ENCODE data around the gene SLC17A2.
A peak's percentile ranks its signal among the peaks of the same experiment; 100 is the strongest.

SLC17A2 gene

GRCh38 chr6:25930532-25931410 lies at the start of gene SLC17A2:
SLC17A2 (minus strand) TSS chr6:25930691; CDS start chr6:25925796, 4,895 bp downstream.
- no peak for DNase-seq (ENCODE audit: low read depth in 2 of 2)

- no peak for DNase-seq (ENCODE audit: low read depth in 2 of 2)
Observed at GRCh38 chr6:25975923-25976560, 45.6 kb upstream of the SLC17A2 start.

DNA sequence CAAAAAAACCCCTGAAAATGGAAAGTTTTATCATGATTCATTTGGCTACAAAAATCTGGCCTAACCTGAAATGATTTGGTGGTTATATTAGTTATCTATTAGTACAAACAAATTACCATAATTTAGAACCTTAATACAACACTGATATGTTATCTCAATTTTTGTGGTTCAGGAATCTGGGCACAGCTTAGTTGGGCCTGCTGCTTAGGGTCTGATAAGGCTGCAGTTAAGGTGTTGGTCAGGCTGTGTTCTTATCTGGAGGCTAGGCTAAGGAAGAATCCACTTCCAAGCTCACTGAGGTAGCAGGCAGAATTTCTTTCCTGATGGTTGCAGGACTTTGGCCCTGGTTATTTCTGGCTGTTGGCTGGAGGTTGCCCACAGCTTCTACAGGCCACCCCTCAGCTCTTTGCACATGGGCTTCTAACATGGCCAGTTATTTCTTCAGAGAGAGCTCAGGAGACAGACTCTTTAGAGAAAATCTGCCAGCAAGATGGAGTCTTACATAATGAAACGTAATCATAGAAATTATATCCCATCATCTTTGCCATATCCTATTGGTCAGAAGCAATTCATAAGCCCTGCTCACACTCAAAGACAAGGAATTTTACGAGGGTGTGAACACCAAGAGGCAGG lies 43.5 kb upstream of the SLC17A2 start:
- DNase-seq (ENCODE audit: low read depth in 2 of 2): no peak

DNA sequence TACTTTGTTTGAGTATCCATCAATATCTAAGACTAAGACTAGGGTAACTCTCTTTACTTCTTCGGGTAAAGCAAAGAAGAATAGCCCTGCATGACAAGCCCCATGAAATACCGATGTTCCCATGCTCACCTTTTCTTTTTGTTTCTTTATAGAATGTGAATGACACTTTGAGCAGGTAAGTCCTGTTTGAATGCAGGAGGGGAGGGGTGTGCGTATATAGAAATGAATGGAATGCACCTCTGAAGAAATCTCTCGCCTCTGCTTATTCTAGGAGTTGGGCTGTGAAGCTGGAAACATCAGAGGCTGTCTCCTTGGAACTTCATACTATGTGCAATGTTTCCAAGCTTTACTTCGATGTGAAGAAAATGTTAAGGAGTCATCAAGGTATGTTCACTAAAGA lies 42.4 kb upstream of the SLC17A2 start:
- DNase-seq (ENCODE audit: low read depth in 2 of 2): no peak

- DNase-seq (ENCODE audit: low read depth in 2 of 2): no peak
Observed at GRCh38 chr6:25972128-25972527, 41.6 kb upstream of the SLC17A2 start.

- no peak for DNase-seq (ENCODE audit: low read depth in 2 of 2)
Observed at GRCh38 chr6:25971187-25971821, 40.8 kb upstream of the SLC17A2 start.

DNA sequence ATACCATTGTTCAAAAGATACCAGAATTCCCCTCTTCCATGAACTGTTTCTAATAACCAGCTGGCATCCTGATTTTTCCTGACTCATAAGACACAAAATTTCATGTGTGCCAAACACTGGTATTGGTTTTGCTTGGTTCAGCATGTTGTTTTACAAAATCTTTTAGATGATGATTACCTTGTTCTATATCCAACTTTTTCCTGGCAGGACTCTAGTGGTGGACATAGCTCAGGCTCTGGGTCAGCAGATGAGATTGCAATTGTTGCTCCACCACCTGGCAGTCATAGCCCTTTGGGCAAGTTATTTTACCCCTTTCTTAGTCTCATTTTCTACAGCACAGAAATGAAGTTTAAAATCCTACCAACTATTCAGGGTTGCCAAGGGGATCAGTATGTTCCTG lies 38.3 kb upstream of the SLC17A2 start:
- no peak for DNase-seq (ENCODE audit: low read depth in 2 of 2)

GRCh38 chr6:25966711-25967110 lies 36.2 kb upstream of the SLC17A2 start:
- DNase-seq (ENCODE audit: low read depth in 2 of 2): peak in 1 of 2 donors; percentile 23

DNA sequence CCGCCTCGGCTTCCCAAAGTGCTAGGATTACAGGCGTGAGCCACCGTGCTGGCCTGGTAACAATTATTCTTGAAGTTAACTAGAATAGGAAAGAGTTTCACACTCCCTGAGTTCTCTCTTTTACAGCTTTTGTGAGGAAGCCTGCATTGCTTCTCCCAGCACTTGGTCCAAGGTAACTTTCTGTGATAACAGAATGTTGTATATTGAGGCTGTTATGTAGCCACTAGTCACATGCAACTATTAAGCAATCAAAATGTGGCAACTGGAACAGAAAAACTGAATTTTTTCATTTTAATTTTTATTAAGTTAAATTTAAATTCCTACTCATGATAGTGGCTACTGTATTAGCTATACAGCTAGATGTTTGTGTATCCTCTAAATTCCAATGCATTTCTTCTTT lies 34.6 kb upstream of the SLC17A2 start:
- DNase-seq (ENCODE audit: low read depth in 2 of 2): no peak

DNA sequence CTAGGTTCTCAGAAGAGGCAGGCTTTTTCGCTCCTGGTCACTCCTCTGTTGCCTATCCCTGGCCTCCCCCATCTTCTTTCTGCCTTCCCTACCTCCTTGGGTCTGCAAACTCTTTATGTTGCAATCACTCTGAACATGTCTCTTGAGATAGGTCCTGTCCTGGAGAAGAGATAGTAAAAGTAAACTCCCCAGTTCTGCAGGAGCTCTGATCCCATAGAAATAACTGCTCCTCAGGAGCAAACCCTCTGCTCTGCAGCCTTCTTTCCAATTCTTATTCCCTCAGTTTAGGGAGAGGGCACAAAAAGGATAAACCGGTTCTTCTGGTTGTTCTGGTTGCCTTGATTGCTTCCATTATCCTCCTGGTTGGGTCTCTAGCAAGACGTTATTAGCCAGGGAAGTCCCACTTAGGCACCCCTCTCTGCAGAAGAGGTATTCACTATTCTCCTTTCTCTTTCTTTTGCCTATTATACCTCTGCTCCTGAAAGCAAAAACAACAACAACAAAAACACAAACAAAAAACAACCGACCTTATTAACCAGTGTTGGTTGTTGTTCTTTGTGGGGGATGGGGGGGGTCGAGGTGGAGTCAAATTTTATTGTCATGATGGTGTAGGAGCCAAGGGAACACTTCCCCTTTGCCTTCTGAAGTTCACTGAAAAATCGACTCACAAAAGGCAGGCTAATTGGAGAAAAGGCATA lies 33.1 kb upstream of the SLC17A2 start:
- no peak for DNase-seq (ENCODE audit: low read depth in 2 of 2)

DNA sequence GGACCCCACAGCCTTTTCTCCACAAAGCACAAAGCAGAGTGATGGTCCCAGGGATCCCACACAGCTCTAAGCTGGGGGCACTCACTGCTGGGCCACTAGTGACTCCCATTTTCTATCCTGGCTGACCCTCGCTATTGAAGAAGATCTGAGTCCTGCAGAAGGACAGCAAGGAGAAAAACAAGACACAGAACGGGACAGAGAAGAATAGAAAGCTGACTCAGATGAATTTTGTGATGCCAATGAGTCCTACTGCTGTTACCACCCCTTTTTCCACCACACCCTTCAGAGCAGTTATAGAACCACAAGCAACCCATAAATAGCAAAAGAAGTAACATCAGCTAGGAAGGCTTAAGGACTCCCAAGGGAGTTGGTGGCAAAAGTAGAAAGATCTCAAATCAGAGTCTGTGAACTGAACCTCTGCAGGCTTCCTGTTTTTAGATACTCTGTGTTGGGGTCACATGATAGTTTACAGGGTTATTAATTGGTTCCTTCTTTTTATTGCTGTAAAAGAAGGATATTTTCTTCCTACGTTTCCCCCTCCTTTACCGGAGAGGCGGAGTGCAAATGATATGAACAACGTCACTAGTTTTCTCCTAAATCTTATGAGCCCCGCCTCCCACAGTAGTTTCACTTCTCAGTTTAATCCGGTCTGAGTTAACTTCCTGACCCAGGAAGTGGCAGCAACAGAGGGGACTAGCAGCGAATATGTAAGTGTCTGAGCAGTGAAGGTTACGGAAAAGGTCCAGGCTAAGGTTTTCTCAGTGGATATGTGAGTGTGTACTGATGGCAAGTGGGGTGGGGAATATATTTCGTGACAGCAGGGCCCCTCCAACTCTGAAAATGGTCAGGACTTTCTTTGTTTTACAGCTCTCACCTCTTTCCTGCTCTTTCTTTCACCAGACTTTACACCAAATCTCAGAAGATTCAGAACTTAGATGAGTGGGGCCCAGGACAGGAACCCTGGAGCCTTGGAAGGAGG lies 31.9 kb upstream of the SLC17A2 start, which contains the start of gene TRIM38:
TRIM38 (plus strand) TSS at position 654 of the 979 bp plus-strand sequence. CDS start 3,721 bp downstream, outside the sequence.
- peak; percentile 44 to 63 for DNase-seq (ENCODE audit: low read depth in 2 of 2)

DNA sequence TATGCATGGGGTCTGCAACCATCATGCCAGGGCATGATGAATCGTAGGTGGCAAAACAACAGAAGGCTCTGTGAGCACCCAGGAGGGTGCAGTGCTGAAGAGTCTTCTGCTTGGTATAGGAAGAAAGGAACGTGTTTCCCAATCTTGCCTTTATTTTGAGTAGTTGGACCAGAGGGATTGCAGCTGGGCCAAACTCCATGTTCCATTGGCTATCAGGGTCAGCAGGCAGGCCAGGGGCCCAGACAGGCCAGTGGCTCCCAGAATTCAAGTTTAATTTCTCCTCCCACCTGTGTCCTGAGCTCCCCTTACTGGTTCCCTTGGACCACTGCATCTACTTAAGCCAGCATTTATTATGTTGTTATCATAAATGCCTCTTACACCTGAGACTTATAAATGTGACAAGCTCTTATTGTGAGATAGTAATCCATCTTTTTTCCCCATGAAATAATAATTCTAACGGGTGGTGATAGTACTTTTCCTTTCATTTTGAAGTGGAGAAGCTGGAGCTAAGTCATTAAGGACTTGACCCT lies 31.2 kb upstream of the SLC17A2 start:
- no peak for DNase-seq (ENCODE audit: low read depth in 2 of 2)

DNA sequence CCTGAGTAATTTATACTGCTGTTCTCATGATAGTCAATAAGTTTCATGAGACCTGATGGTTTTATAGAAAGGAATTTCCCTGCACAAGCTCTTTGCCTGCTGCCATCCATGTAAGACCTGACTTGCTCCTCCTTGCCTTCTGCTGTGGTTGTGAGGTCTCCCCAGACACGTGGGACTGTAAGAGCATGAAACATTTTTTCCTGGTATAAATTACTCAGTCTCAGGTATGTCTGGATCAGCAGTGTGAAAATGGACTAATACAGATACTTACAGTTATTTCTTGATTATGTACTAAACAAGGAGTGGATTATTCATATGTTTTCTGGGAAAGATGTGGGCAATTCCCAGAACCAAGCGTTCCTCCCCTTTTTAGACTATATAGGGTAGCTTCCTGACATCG lies 30.2 kb upstream of the SLC17A2 start:
- DNase-seq (ENCODE audit: low read depth in 2 of 2): peak in 1 of 2 donors; percentile 40

DNA sequence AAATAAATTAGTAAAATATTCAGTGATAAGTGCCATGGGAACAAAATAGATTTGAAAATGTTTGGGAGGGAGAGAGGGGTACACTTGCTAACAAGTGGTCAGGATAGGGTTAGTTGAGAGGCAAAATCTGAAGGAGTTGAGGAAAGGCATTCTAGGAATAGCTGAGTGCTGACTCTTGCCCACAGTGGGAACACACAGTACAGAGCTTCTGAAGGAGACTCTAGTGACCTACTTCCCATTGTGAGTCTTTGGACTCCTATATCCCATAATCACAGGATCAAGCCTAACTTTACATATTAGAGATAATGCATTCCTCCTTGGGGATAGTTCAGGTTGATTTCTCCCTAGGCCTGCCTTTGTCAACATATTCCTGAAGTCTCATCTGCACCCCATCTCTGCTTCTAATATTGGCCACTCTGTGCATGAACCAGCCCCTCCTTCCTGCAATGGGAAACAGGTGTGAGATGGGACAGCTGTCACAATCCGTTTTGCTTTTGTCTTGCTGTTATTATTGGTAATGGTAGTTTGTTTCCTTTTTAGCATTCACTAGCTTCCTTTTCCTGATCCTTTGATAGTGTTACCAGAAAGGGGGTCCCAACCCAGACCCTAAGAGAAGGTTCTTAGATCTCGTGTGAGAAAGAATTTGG lies 29.5 kb upstream of the SLC17A2 start:
- DNase-seq (ENCODE audit: low read depth in 2 of 2): no peak

- no peak for DNase-seq (ENCODE audit: low read depth in 2 of 2)
Observed at GRCh38 chr6:25958700-25959162, 28.2 kb upstream of the SLC17A2 start.

GRCh38 chr6:25956226-25956625 lies 25.7 kb upstream of the SLC17A2 start:
- DNase-seq (ENCODE audit: low read depth in 2 of 2): no peak

- DNase-seq (ENCODE audit: low read depth in 2 of 2): no peak
Observed at GRCh38 chr6:25954756-25955155, 24.3 kb upstream of the SLC17A2 start.

- no peak for DNase-seq (ENCODE audit: low read depth in 2 of 2)
Observed at GRCh38 chr6:25953733-25954132, 23.2 kb upstream of the SLC17A2 start.

- no peak for DNase-seq (ENCODE audit: low read depth in 2 of 2)
Observed at GRCh38 chr6:25952535-25952934, 22.0 kb upstream of the SLC17A2 start.

Data from stimulated activated CD8-positive, alpha-beta memory T cell treated with anti-CD3 and anti-CD28 coated beads, Interleukin-15, amount 100 ng/mL, for 48 hours (primary cell).